ENCODE data around the gene SLC35E1.

DNA sequence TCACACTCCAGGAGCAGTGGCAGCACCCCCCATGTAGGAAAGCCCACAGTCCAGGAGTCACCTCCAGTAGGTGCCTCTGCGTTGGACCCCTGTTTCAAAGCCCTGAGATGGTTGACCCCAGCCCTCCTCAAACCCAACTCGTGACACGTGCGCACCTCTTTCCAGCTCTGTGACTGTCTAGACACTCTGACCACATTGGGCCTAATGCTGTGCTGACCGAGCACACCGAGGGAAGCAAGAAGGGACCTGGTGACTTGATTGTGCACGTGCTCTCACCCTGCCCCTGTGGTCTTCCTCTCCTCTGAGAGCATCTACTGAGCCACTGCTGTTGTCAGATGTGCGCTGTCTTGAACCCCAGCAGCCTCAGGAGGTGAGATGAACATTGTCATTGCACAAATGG is 22.9 kb upstream of the SLC35E1 start:
- TF ChIP-seq, protein P1, sequence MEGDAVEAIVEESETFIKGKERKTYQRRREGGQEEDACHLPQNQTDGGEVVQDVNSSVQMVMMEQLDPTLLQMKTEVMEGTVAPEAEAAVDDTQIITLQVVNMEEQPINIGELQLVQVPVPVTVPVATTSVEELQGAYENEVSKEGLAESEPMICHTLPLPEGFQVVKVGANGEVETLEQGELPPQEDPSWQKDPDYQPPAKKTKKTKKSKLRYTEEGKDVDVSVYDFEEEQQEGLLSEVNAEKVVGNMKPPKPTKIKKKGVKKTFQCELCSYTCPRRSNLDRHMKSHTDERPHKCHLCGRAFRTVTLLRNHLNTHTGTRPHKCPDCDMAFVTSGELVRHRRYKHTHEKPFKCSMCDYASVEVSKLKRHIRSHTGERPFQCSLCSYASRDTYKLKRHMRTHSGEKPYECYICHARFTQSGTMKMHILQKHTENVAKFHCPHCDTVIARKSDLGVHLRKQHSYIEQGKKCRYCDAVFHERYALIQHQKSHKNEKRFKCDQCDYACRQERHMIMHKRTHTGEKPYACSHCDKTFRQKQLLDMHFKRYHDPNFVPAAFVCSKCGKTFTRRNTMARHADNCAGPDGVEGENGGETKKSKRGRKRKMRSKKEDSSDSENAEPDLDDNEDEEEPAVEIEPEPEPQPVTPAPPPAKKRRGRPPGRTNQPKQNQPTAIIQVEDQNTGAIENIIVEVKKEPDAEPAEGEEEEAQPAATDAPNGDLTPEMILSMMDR (IDR thresholded peaks at IDR 0.05; ENCODE audit: insufficient read depth, low read length), result no peak
- TF ChIP-seq POLR2AphosphoS5 (IDR thresholded peaks at IDR 0.05; ENCODE audit: low read depth), result no peak
